LNCAP (cell line): Measurements from ENCODE around the gene PRAMEF12.

ENCODE experiments used
- TF ChIP-seq, protein P1 (sequence below): fragments of 450-650 bp; IDR thresholded peaks from 2 replicates; pipeline ENCODE4 v1.5.1; 2017; ENCODE audit warnings: mild to moderate bottlenecking

The PRAMEF12 gene

DNA sequence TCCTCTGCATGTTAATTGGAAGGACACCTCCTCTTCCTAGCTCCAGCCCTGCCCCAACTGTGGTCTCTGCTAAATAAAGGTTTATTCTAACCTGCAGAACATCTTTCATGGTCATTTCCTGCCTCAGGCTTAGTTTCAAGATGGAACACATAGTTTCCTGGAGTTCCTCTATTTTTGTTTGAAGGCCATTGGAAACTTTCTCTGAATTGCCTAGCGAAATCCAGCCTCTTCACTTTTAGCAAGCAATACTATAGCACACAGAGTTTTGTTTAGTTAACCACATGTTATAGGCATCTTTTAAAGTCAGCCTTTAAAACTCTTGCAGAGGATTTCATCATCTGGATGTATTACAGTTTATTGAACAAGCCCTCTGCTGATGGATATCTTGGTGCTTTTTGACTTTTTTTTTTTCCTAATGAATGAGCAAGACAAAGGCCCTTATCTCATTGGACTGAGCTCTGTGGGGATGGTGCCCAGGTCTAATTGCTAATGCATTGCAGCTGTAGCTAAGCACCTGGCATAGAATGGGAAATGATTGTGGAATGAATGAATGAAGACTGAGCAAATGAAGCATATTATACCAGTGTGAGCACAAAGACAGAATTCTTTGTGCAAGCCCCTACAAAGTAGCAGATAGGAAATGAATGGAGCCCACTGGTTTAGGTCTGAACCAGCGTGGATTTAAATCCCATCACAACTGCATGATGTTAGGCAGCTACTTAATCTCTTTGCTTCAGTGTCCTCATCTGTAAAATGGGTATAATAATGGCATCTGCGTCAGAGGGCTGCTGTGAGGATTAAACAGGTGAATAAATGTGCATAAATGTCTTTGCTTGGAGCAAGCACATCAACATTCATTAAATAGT lies 28.2 kb upstream of the PRAMEF12 start:
- TF ChIP-seq, protein P1, sequence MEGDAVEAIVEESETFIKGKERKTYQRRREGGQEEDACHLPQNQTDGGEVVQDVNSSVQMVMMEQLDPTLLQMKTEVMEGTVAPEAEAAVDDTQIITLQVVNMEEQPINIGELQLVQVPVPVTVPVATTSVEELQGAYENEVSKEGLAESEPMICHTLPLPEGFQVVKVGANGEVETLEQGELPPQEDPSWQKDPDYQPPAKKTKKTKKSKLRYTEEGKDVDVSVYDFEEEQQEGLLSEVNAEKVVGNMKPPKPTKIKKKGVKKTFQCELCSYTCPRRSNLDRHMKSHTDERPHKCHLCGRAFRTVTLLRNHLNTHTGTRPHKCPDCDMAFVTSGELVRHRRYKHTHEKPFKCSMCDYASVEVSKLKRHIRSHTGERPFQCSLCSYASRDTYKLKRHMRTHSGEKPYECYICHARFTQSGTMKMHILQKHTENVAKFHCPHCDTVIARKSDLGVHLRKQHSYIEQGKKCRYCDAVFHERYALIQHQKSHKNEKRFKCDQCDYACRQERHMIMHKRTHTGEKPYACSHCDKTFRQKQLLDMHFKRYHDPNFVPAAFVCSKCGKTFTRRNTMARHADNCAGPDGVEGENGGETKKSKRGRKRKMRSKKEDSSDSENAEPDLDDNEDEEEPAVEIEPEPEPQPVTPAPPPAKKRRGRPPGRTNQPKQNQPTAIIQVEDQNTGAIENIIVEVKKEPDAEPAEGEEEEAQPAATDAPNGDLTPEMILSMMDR, result no peak

DNA sequence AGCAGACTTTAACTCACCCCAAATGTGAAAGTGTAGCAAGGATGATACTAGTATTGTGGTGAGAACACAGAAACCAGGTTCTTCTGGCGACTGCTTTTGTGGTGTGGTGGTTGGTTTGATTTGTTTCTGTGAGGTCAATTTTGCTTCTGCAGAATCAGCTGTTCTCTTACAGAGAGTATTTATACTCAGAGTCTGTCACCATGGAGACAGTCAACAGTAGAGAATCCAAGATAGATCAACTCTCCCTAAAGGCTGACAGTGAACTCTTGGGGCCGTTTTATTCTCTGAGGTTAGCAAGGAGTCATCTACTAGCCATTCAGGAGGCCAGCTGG lies 27.6 kb upstream of the PRAMEF12 start, which contains the start of gene CFAP107:
CFAP107 (plus strand) TSS at position 209 of the 332 bp plus-strand sequence. CDS start 231 bp downstream, outside the sequence.
- TF ChIP-seq, protein P1, result no peak

DNA sequence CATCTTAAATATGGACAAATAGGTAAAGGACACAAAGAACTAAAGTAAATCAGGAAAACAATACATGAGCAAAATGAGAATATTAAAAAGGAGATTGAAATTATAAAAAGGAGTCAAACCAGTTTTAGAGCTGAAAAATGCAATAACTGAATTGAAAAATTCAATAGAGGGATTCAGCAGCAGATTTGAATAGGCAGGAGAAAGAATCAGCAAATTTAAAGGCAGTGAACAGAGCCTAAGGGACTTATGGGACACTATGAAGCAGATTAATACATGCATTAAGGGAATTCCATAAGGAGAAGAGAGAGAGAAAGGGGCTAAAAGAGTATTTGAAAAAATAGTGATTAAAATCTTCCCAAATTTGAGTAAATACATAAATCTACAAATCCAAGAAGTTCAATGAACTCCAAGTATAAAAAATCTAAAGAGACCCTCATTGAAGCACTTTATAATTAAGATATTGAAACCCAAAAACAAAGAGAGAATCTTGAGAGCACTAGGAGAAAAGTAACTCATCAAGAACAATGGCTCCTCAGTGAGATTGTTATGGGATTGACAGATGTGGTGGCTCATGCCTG lies 24.7 kb upstream of the PRAMEF12 start:
- TF ChIP-seq, protein P1, result no peak

DNA sequence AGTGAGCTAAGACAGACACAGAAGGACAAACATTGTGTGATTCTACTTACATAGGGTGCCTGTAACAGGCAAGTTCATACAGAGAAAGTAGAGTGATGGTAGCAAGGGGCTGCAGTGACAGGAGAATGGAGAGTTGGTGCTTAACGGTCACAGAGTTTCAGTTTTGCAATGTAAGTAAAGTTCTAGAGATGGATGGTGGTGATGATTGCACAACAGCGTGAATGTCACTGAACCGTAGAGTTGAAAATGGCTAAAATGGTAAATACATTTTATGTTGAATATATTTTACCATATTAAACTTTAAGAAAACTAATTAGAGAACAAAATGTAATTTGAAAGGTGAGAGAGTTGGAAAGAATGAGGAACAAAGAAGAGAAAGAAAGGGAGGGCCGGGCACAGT lies 18.8 kb upstream of the PRAMEF12 start:
- TF ChIP-seq, protein P1, result no peak

DNA sequence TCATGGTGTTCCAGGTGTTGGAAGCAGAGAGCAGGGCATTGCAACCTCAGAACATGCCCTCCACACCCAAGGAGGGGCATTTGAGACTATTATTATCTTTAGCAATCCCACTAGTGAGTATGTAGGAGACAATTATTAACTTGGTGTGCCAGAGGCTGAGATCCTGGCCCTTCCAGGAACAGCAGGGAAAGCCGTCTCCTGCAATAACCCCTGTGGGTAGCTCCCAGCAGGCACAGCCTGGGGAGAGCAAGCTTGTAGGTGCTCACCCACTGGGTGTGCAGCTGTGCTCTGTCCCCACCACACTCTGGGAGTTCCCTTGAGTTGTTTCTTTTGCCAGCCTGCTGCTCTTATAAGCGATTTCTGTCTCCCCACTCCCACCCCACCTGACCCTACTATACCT lies 17.3 kb upstream of the PRAMEF12 start:
- TF ChIP-seq, protein P1, result no peak

DNA sequence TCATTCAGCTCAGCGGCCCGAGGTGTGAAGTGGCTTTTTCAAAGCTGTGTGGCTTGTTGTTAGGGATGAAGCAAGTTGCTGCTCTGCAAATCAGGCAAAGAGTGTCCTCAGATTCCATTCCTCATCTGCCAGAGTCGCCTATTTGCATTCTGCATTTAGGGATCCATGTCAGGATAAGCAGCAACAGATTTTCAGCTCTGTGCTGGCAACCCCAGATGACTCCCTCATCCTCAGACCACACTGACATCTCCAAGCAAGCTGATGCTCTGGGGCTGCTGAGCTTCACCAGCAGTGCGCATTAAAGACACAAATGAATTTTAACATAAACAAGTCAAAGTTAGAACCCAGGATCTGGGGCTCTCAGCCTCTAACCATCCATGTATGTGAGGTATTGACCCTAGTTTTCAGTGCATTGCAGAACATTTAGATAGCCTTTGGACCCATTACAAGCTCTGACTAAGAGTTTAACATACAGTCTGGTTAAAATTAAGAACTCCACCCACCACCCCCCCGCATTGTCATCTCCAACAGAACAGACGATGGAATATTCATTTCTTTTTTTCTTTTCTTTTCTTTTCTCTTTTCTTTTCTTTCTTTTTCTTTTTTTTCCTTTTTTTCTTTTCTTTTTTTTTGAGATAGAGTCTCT lies 16.6 kb upstream of the PRAMEF12 start:
- TF ChIP-seq, protein P1, result no peak

DNA sequence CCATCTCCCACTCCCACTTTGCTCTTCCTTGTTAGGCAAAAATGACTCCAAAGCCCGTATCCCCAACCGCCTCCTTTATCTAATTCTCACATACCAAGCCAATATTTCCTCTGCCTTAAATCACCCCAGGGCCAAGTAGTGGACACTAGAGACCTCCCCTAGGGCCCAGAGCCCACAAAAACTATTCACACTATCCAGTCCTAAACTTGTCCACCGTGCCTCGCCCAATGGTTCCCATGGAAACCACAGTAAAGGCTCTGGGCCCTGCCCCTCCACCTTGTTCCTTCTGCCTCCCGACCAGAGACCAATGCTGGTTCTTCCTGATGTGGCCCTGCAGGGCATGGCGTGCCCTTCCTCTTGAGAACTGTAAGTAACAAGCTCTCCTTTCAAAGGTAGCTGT lies 15.7 kb upstream of the PRAMEF12 start:
- TF ChIP-seq, protein P1, result no peak
